SU-DHL-6 (cell line): Measurements from ENCODE around the gene POLR3GL.

Source experiments
- EZH2phosphoT487 ChIP-seq: fragments of 200-600 bp; sonication (generic), shearing (Covaris generic); conservative IDR thresholded peaks from 2 replicates; pipeline ENCODE4 v1.6.1; 2018; ENCODE audit warnings: mild to moderate bottlenecking, antibody characterized with exemption, low read length, moderate library complexity, mixed read lengths
- TF ChIP-seq, protein P1 (sequence below): fragments of 200-600 bp; sonication (generic); IDR thresholded peaks from one replicate; pipeline ENCODE4 v1.5.1; 2017; ENCODE audit warnings: antibody characterized with exemption, mild to moderate bottlenecking, low read length, moderate library complexity; ENCODE audit not compliant: insufficient read depth, poor library complexity, severe bottlenecking

DNA sequence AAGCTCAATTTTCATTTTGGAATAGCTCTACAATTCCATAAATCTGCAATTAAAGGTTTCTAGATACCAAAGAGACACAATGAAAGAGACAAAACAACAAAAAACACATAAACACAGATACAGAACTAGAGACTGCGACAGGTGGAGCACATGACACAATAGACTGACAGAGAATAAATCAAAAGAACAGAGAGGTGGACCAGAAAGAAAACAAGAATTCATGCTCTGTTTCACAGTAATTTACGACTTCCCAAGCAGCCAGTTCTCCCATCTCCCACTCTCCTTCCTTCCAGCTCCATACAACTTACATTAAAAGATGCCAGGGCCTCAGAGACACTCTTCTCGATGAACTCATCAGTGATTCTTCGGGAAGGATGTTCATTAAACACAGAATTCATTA lies 22.1 kb upstream of the POLR3GL start:
- TF ChIP-seq, protein P1, sequence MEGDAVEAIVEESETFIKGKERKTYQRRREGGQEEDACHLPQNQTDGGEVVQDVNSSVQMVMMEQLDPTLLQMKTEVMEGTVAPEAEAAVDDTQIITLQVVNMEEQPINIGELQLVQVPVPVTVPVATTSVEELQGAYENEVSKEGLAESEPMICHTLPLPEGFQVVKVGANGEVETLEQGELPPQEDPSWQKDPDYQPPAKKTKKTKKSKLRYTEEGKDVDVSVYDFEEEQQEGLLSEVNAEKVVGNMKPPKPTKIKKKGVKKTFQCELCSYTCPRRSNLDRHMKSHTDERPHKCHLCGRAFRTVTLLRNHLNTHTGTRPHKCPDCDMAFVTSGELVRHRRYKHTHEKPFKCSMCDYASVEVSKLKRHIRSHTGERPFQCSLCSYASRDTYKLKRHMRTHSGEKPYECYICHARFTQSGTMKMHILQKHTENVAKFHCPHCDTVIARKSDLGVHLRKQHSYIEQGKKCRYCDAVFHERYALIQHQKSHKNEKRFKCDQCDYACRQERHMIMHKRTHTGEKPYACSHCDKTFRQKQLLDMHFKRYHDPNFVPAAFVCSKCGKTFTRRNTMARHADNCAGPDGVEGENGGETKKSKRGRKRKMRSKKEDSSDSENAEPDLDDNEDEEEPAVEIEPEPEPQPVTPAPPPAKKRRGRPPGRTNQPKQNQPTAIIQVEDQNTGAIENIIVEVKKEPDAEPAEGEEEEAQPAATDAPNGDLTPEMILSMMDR: no peak
- TF ChIP-seq EZH2phosphoT487: no peak
